ENCODE data around the gene ANXA3. TPM values are rescaled to one million over a fixed set of nuclear protein-coding genes. Genes with fewer than 3 reads are reported as not detected.

ANXA3 gene
- total and polyA plus RNA-seq, 12 donors = 0.72 to 14.1 (median 3.8) TPM

GRCh38 chr4:78624048-78624447, 72.5 kb downstream of the ANXA3 start:
- no peak overlapping the region for H3K4me3 ChIP-seq
- DNase-seq = no peak
- H3K27ac ChIP-seq = no peak overlapping the region
- H3K4me1 ChIP-seq (replicated peaks in 1 of 2) = no peaks in the 10 kb centered on the region
- TF ChIP-seq, protein P1, sequence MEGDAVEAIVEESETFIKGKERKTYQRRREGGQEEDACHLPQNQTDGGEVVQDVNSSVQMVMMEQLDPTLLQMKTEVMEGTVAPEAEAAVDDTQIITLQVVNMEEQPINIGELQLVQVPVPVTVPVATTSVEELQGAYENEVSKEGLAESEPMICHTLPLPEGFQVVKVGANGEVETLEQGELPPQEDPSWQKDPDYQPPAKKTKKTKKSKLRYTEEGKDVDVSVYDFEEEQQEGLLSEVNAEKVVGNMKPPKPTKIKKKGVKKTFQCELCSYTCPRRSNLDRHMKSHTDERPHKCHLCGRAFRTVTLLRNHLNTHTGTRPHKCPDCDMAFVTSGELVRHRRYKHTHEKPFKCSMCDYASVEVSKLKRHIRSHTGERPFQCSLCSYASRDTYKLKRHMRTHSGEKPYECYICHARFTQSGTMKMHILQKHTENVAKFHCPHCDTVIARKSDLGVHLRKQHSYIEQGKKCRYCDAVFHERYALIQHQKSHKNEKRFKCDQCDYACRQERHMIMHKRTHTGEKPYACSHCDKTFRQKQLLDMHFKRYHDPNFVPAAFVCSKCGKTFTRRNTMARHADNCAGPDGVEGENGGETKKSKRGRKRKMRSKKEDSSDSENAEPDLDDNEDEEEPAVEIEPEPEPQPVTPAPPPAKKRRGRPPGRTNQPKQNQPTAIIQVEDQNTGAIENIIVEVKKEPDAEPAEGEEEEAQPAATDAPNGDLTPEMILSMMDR (IDR thresholded peaks at IDR 0.05) = no peak
- no peak for TF ChIP-seq POLR2A (IDR thresholded peaks at IDR 0.05)
- no peaks in the 10 kb centered on the region for H3K27me3 ChIP-seq
- intact Hi-C loops (cut with DNase I) = no loop called here
- H3K36me3 ChIP-seq (replicated peaks in 1 of 2) = no peaks in the 10 kb centered on the region
- H3K9me3 ChIP-seq (replicated peaks in 1 of 3) = no peaks in the 10 kb centered on the region
- WGBS, 4 donors = 84 to 90% (median 87%) methylated on average over 7 of the region's 7 CpGs

- TF ChIP-seq POLR2A (IDR thresholded peaks at IDR 0.05) = no peak
- intact Hi-C loops (cut with DNase I) = no loop called here
These were observed 73.5 kb downstream of the ANXA3 start for GRCh38 chr4:78625073-78625472.

GRCh38 chr4:78627046-78627965, 75.7 kb downstream of the ANXA3 start:
- Histone ChIP-seq H3K4me3 (no peak overlapping the region), H3K4me1 (replicated peaks in 1 of 2) (peaks cover 9 to 27% of the 10 kb centered on the region in 2 donors), H3K27ac (no peak overlapping the region), H3K36me3 (replicated peaks in 1 of 2) (no peaks in the 10 kb centered on the region), H3K9me3 (replicated peaks in 1 of 3) (no peaks in the 10 kb centered on the region), H3K27me3 (no peaks in the 10 kb centered on the region)
- no peak for DNase-seq
- no peak for TF ChIP-seq POLR2A (IDR thresholded peaks at IDR 0.05)
- intact Hi-C loops (cut with DNase I) = no loop called here
- 93 to 96% (median 94%) methylated on average over 3 of the region's 3 CpGs for WGBS, 4 donors

More at GRCh38 chr4:78625073-78625472, 73.5 kb downstream of the ANXA3 start:
- Histone ChIP-seq H3K4me3 (no peak overlapping the region), H3K27ac (no peak overlapping the region), H3K9me3 (replicated peaks in 1 of 3) (no peaks in the 10 kb centered on the region), H3K36me3 (replicated peaks in 1 of 2) (no peaks in the 10 kb centered on the region), H3K4me1 (replicated peaks in 1 of 2) (peaks cover 3 to 8% of the 10 kb centered on the region in 2 donors), H3K27me3 (no peaks in the 10 kb centered on the region)
- WGBS, 4 donors = 81 to 91% (median 84%) methylated on average over 2 of the region's 2 CpGs
- DNase-seq = no peak

- H3K36me3 ChIP-seq (replicated peaks in 1 of 2) = no peaks in the 10 kb centered on the region
- H3K4me1 ChIP-seq (replicated peaks in 1 of 2) = peaks cover 9 to 27% of the 10 kb centered on the region in 2 donors
- no peaks in the 10 kb centered on the region for H3K27me3 ChIP-seq
- no peak overlapping the region for H3K4me3 ChIP-seq
- no peaks in the 10 kb centered on the region for H3K9me3 ChIP-seq (replicated peaks in 1 of 3)
- no peak overlapping the region for H3K27ac ChIP-seq
- intact Hi-C loops (cut with DNase I) = no loop called here
- no peak for DNase-seq
- TF ChIP-seq, protein P1 (IDR thresholded peaks at IDR 0.05) = no peak
- TF ChIP-seq POLR2A (IDR thresholded peaks at IDR 0.05) = no peak
- WGBS, 4 donors = 82 to 98% (median 91%) methylated on average over 4 of the region's 4 CpGs
These were observed 76.6 kb downstream of the ANXA3 start for GRCh38 chr4:78627966-78628678.

- H3K9me3 ChIP-seq (replicated peaks in 1 of 3) = no peaks in the 10 kb centered on the region
- no peaks in the 10 kb centered on the region for H3K36me3 ChIP-seq (replicated peaks in 1 of 2)
- 37 to 41% (median 38%) methylated on average over 4 of the region's 4 CpGs for WGBS, 4 donors
- H3K4me1 ChIP-seq (replicated peaks in 1 of 2) = peaks cover 9 to 27% of the 10 kb centered on the region in 2 donors
- H3K27me3 ChIP-seq = no peaks in the 10 kb centered on the region
- H3K27ac ChIP-seq = peak overlapping the region in 4 of 5 donors; percentile 39 to 57 (median 48)
- intact Hi-C loops (cut with DNase I) = no loop called here
- peak in 6 of 7 donors; percentile 27 to 80 (median 74) for DNase-seq
- TF ChIP-seq, protein P1 (IDR thresholded peaks at IDR 0.05) = no peak
- no peak for TF ChIP-seq POLR2A (IDR thresholded peaks at IDR 0.05)
- H3K4me3 ChIP-seq = no peak overlapping the region
These were observed 78.5 kb downstream of the ANXA3 start for GRCh38 chr4:78629991-78630541.

All from adrenal gland (tissue), 12 donors.